Prostate gland (tissue), 2 donors: ENCODE data around the gene ASIC1.

Experiments used
- CTCF ChIP-seq, 4 experiments: fragments of 200-600 bp in 2 of 4; fragments of 450-650 bp in 2 of 4; sonication (generic) in 2 of 4; IDR thresholded peaks; 1 replicate in 3 of 4; 2 replicates in 1 of 4; pipeline ENCODE4 v1.5.1; 2016 to 2019; ENCODE audit warnings: antibody characterized with exemption in 4 of 4, mild to moderate bottlenecking in 2 of 4, moderate library complexity in 2 of 4
- POLR2A ChIP-seq: fragments of 450-650 bp; IDR thresholded peaks from one replicate; pipeline ENCODE4 v1.6.1; 2016; ENCODE audit warnings: antibody characterized with exemption, mild to moderate bottlenecking
- POLR2AphosphoS5 ChIP-seq: sonication (generic); formaldehyde crosslinking; IDR thresholded peaks from one replicate; pipeline ENCODE4 v1.6.1; 2017; ENCODE audit warnings: antibody characterized with exemption

- TF ChIP-seq CTCF (IDR thresholded peaks at IDR 0.05) (no peak), POLR2AphosphoS5 (no peak), POLR2A (no peak)
Observed at GRCh38 chr12:50026691-50027090, 30.7 kb upstream of the ASIC1 start.
